DOHH2 (cell line): Measurements from ENCODE around the gene RGS2.

Experiments used
- H3F3A ChIP-seq: fragments of 200-600 bp; sonication (generic), shearing (Covaris generic); 2 replicates; pipeline ENCODE4 v1.6.0; 2016; ENCODE audit warnings: antibody characterized with exemption, mild to moderate bottlenecking; ENCODE audit not compliant: control insufficient read depth, insufficient read depth
- H3K27ac ChIP-seq: fragments of 200-600 bp; sonication (generic); 2 replicates; pipeline ENCODE4 v1.5.1; 2014; ENCODE audit warnings: low read depth, mild to moderate bottlenecking, low read length, moderate library complexity
- H3K27me3 ChIP-seq: fragments of 200-600 bp; sonication (generic); 2 replicates; pipeline ENCODE4 v1.6.1; 2014; ENCODE audit warnings: mild to moderate bottlenecking, low read length, mixed read lengths; ENCODE audit not compliant: control insufficient read depth
- H3K36me3 ChIP-seq: fragments of 200-600 bp; sonication (generic); 2 replicates; pipeline ENCODE4 v1.6.1; 2014; ENCODE audit warnings: mild to moderate bottlenecking, low read length, moderate library complexity, mixed read lengths; ENCODE audit not compliant: control insufficient read depth
- H3K4me1 ChIP-seq: fragments of 200-600 bp; sonication (generic); 2 replicates; pipeline ENCODE4 v1.6.1; 2014; ENCODE audit warnings: mild to moderate bottlenecking, low read length, mixed read lengths; ENCODE audit not compliant: control insufficient read depth
- H3K4me2 ChIP-seq: fragments of 200-600 bp; sonication (generic); 2 replicates; pipeline ENCODE4 v1.6.0; 2014; ENCODE audit warnings: mild to moderate bottlenecking, low read length, moderate library complexity
- H3K4me3 ChIP-seq: fragments of 200-600 bp; sonication (generic); 2 replicates; pipeline ENCODE4 v1.5.1; 2014; ENCODE audit warnings: mild to moderate bottlenecking, low read length, mixed read lengths
- H3K79me2 ChIP-seq: fragments of 200-600 bp; sonication (generic); 2 replicates; pipeline ENCODE4 v1.6.1; 2014; ENCODE audit warnings: mild to moderate bottlenecking, low read length, mixed read lengths; ENCODE audit not compliant: control insufficient read depth
- H3K9me2 ChIP-seq: fragments of 200-600 bp; sonication (generic); replicated peaks from 2 replicates; pipeline ENCODE4 v1.6.1; 2014; ENCODE audit warnings: mild to moderate bottlenecking, low read length, mixed read lengths; ENCODE audit not compliant: control insufficient read depth
- H3K9me3 ChIP-seq: fragments of 200-600 bp; sonication (generic); 2 replicates; pipeline ENCODE4 v1.6.1; 2014; ENCODE audit warnings: antibody characterized with exemption, low read length, mixed read lengths; ENCODE audit not compliant: control insufficient read depth, insufficient read depth
- H4K20me1 ChIP-seq: fragments of 200-600 bp; sonication (generic); 2 replicates; pipeline ENCODE4 v1.6.0; 2014; ENCODE audit warnings: low read depth, mild to moderate bottlenecking, antibody characterized with exemption, low read length, moderate library complexity; ENCODE audit not compliant: control insufficient read depth, insufficient read depth
- EZH2phosphoT487 ChIP-seq: fragments of 200-600 bp; sonication (generic); IDR thresholded peaks from 2 replicates; pipeline ENCODE4 v1.6.1; 2017; ENCODE audit warnings: borderline replicate concordance, mild to moderate bottlenecking, antibody characterized with exemption, low read length, moderate library complexity, mixed read lengths
- TF ChIP-seq, protein P1 (sequence below): fragments of 200-600 bp; sonication (generic); IDR thresholded peaks from one replicate; pipeline ENCODE4 v1.5.1; 2014; ENCODE audit warnings: antibody characterized with exemption, mild to moderate bottlenecking, low read depth, low read length; ENCODE audit not compliant: poor library complexity, severe bottlenecking

Gene RGS2

DNA sequence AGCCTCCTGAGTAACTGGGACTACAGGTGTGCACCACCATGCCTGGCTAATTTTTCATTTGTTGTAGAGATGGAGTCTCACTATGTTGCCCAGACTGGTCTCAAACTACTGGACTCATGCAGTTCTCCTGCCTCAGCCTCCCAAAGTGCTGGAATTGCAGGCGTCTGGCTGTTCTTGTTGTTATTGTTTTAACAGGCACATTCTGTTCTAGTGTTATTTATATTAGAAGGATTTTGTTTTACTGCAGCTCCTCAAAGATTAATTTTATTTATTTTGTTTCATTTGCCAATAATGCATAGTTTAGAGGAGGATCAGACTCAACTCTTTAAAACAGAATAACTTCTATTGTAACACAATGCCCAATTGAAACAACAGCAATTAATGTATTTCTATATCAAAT, 35.5 kb downstream of the RGS2 start:
- Histone ChIP-seq H4K20me1 (no peaks in the 10 kb centered on the region), H3K36me3 (no peaks in the 10 kb centered on the region), H3K4me1 (no peaks in the 10 kb centered on the region), H3K4me2 (no peak overlapping the region), H3K79me2 (no peaks in the 10 kb centered on the region), H3K27me3 (peaks cover 8% of the 10 kb centered on the region), H3K27ac (no peak overlapping the region), H3F3A (no peaks in the 10 kb centered on the region), H3K9me2 (no peaks in the 10 kb centered on the region), H3K9me3 (no peaks in the 10 kb centered on the region), H3K4me3 (no peak overlapping the region)
- TF ChIP-seq EZH2phosphoT487 = no peak
- TF ChIP-seq, protein P1, sequence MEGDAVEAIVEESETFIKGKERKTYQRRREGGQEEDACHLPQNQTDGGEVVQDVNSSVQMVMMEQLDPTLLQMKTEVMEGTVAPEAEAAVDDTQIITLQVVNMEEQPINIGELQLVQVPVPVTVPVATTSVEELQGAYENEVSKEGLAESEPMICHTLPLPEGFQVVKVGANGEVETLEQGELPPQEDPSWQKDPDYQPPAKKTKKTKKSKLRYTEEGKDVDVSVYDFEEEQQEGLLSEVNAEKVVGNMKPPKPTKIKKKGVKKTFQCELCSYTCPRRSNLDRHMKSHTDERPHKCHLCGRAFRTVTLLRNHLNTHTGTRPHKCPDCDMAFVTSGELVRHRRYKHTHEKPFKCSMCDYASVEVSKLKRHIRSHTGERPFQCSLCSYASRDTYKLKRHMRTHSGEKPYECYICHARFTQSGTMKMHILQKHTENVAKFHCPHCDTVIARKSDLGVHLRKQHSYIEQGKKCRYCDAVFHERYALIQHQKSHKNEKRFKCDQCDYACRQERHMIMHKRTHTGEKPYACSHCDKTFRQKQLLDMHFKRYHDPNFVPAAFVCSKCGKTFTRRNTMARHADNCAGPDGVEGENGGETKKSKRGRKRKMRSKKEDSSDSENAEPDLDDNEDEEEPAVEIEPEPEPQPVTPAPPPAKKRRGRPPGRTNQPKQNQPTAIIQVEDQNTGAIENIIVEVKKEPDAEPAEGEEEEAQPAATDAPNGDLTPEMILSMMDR = no peak

GRCh38 chr1:192846950-192847349, 38.1 kb downstream of the RGS2 start:
- TF ChIP-seq, protein P1 = no peak
- no peak for TF ChIP-seq EZH2phosphoT487
- Histone ChIP-seq H3K79me2 (no peaks in the 10 kb centered on the region), H3K27me3 (peaks cover 4% of the 10 kb centered on the region; the same call in 1 of the 2 replicates), H3K9me3 (no peaks in the 10 kb centered on the region), H3K9me2 (no peaks in the 10 kb centered on the region), H3K4me3 (no peak overlapping the region), H3K27ac (no peak overlapping the region), H3F3A (no peaks in the 10 kb centered on the region), H4K20me1 (no peaks in the 10 kb centered on the region), H3K4me2 (no peak overlapping the region), H3K4me1 (no peaks in the 10 kb centered on the region), H3K36me3 (no peaks in the 10 kb centered on the region)

DNA sequence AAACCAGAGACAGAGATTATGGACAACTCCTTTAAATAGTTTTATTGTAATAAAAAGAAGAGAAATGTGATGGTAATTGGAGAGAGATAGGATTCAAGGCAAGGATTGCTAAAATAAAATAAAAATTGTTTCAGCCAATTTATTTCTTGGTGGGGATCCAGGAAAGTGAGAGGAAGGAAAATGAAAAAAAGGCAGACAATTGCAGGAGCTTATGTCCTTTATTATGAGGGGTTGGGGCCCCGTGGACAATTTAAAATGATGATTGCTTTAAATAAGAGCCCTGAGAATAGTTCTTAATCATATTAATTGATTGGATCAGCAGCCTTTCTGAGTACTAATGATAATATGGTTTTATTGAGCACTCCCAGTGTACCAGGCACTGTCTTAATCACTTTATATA, 40.2 kb downstream of the RGS2 start:
- TF ChIP-seq, protein P1 = no peak
- TF ChIP-seq EZH2phosphoT487 = no peak
- Histone ChIP-seq H3F3A (no peaks in the 10 kb centered on the region), H3K4me2 (no peak overlapping the region), H3K9me3 (no peaks in the 10 kb centered on the region), H3K9me2 (no peaks in the 10 kb centered on the region), H3K4me1 (no peaks in the 10 kb centered on the region), H3K27ac (no peak overlapping the region), H4K20me1 (no peaks in the 10 kb centered on the region), H3K4me3 (no peak overlapping the region), H3K27me3 (0 out of 2 replicates have a peak, but pooled peaks cover 2% of the 10 kb centered on the region), H3K79me2 (no peaks in the 10 kb centered on the region), H3K36me3 (no peaks in the 10 kb centered on the region)

- Histone ChIP-seq H3K27me3 (0 out of 2 replicates have a peak, but pooled peaks cover 2% of the 10 kb centered on the region), H3K27ac (no peak overlapping the region), H3K9me2 (no peaks in the 10 kb centered on the region), H3K4me1 (no peaks in the 10 kb centered on the region), H3K79me2 (no peaks in the 10 kb centered on the region), H3K4me2 (no peak overlapping the region), H4K20me1 (no peaks in the 10 kb centered on the region), H3K4me3 (no peak overlapping the region), H3K36me3 (no peaks in the 10 kb centered on the region), H3K9me3 (no peaks in the 10 kb centered on the region), H3F3A (no peaks in the 10 kb centered on the region)
- TF ChIP-seq EZH2phosphoT487 = no peak
- TF ChIP-seq, protein P1 = no peak
Measured at GRCh38 chr1:192849442-192849841, 40.6 kb downstream of the RGS2 start.
